Inflammatory macrophage (primary cell): ENCODE measurements around the gene USH2A.

Source experiments
- DNase-seq, 2 donors: peaks; one replicate each; pipeline ENCODE4 v3.0.0-alpha.2; 2020 to 2022

Gene USH2A

DNA sequence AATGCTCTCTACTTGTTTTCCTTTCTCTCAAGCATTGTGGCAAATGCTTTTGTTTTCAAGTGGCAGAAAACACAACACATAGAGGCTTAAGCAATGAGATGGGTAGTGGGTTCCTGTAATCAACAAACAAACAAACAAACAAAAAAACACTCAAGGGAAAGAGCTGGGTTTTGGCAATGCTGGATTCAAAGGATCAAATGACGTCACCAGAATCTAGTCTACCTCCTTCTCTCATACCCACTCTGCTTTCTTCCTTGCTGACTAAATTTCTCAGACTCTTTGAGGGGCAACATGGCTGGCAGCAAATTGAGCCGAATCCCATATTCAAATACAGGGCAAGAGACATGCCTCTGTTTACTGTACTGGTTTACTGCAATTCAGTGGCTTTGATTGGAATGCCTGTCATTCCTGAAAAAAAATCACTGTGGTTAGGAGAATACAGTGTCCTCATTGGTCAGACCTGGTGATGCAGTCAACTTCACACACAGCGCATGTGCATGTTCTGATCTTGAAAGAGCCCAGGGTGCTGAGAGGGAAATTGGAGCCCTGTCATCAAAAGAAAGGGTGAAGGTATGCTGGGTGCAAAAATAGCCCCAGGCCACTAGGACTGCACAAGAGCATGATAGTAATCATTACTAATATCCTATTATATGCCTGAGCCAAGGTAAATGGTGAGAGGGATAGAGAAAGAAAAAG is 500.0 kb downstream of the USH2A start:
- no peak for DNase-seq

DNA sequence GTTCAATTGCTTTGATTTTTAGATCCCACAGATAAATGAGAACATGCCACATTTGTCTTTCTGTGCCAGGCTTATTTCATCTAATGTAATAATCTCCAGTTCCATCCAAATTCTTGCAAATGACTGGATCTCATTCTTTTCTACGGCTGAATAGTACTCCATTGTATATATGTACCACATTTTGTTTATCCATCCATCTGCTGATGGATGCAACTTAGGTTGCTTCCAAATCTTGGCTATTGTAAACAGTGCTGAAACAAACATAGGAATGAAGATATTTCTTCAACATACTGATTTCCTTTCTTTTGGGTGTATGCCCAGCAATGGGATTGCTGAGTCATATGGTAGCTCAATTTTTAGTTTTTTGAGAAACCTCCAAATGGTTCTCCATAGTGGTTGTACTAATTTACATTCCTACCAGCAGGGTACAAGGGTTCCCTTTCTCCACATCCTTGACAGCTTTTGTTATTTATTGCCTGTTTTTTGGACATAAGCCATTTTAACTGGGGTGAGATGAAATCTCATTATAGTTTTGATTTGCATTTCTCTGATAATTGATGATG is 511.8 kb downstream of the USH2A start:
- no peak for DNase-seq

DNA sequence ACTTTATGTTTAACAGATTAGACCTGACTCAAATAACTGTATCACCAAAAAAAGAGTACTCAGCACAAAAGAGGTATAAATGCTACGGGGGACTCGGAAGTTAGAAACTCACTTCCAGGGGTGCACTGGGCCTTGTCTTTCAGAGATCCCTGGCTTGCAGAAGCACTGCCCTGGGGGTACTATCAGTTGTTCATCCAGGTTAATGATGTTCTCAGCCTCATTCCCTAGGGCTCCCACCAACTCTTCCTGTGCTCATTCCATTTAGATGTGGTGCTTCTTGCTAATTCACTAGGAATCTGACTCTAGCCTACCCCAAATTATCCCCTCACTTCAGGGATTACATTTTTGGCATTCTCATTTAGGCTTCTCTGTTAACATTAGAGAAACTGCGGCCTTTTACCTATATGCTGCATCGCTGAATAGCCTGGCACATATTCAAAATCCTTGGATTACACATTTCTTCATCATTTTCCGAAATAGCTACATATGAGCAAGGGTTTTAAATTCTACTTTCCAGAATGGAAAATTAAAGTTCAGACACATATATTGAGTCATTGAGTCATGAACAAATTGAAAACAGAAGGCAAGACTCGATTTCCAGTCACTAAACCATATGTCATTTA is 517.6 kb downstream of the USH2A start:
- no peak for DNase-seq

DNA sequence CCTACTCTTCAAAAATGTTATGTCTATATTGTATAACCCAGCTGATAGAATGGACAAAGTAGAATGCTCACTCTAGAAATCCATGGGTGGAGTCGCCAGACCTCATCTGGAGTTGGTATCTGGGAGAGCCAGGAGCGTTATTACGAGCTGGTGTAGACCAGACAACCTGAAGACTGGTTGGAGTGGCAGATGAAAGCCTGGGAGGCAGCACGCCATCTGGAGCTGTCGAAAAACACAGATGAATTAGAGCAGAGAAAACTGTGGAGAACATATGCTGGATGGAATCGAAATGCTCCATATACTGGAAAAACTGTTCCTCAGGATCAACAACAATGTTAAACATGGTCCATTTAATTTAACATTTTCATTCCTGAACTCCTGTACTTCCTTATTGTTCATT is 522.6 kb downstream of the USH2A start:
- no peak for DNase-seq

DNA sequence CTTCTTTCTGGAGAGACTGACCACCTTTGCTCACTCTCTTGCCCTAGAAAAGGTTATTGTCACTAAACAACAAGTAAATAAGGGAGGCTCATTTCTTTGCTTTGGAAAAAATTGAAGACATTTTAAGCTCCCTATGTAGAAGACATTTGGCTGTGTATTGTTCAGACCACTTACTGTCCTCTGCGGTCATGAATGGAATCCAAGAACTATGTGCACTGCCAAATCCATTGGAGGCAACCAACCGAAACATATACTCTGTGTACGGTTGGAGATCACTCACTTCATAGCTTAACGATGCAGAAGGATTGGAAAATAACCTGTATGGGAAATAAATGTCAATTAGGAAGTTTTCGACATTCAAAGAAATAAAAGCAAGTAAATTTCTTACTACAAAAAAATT is 523.3 kb downstream of the USH2A start:
- no peak for DNase-seq

DNA sequence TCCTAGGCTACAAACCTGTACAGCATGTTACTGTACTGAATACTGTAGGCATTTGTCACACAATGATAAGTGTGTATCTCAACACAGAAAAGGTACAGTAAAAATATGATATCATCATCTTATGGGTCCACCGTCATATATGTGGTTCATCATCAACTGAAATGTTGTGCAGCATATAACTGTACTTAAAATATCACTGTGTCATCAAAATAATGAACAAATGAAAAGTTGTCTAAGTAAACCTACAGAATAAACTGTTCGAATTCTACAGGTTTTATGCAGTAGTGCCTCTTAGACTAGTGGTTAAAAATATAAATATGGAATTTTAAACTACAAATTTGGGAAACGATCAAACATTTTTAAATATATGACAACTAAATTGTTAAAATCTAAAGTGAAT is 527.4 kb downstream of the USH2A start:
- no peak for DNase-seq

DNA sequence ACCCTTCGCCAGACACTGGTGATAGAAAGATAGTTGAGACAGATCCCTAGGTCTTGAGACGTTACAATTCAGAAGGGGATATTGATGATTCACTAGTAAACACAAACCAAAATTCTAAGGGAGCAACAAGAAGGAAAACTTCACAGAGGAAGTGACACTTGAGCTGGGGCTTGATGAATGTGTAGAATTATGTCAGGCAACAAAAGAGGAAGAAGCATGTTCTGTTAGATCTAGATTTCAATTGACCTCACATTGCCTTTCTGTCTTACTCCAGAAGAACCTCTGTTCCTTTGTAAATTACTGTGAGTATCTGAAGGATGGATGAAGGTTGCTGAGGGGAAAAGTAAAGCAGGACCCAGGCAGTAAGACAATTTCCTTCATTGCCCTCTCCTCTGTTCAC is 528.0 kb downstream of the USH2A start:
- DNase-seq: no peak

DNA sequence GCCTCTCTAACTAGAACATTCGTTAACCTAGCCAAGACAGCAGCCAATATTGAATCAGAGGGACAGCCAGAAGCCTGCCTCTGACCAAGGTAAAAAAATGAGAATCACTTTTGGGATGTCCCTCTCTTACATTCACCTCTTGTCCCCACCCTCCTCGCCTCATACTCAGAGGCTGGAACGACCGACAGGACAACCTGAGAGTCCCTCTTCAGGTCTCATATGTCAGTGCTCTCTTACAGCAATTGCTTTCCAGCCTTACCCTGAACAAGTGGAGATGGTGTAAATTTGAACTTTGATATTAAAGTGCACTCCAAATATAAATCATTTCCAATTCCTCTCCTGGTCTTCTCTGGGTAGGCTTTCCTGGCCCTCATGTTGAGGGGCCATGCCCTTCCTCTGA is 528.6 kb downstream of the USH2A start:
- DNase-seq: no peak

DNA sequence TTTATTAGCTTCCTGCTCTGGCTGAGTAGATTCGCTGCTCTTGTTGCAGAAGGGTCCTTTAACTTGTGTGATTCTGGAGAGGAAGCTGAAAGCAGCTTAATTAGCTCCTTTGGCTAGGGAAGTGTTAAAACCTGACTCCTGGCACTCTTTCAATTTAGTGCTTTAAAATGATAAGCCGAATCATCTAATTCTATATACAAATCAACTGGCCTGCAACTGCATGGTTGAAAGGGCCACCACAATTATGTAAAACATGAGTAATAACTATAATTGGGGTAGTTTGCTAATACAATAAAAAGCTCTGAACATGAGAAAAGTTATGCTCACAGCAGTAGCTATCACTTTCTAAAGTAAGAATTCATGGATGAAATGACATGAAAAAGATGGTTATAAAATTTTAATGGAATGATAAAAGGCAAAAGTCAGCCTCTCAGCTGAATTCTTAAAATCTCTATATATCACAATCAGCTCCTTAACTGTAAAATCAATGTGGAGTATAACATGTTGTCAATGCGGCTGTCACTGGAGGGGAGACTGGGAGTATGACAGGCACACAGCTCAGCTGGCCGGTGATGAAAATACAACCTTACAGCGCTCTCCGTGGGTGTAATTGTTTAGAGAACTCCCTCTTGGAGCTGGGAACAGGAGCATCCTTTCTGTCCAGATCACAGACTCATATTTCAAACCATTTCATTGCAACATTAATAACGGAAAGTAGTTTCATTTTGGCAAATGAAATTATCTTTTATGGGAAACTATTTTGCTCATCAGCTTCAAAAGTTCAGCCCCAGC is 531.8 kb downstream of the USH2A start:
- no peak for DNase-seq

DNA sequence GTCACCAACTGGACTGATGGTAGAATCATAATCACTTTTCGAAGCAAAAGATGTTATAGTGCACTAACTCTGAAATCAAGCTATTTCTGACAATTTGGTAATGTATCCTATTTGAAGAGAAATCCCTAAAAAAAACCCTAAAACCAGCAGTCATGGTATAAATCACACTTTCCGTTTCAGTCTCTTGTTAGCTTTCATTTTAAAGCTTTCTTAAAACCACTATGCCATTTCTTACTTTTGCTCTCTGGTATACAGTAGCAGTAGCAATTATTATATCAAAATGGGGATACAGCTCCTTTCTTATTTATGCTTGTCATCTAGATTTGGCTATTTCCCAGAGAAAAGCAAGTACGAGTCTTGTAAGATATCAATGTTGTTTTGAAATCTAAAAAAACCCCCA is 532.8 kb downstream of the USH2A start:
- no peak for DNase-seq

DNA sequence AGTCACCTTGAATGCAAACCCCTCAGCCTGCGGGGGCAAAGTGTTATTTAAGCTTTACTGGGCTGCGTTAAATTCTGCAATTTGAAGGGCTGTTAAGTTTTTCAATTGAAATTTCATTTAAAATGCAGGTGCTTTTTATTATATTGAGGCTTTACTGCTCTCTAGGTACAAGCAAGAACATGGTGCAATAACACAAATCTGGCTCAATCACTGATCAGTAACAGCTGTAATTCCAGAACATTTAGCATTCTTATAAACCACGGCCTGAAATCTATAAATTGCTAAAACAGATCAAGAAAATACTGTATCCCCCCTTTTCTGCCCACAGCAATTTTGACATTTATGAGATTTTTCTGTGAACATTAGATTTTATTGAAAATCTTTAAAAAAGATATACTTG is 533.4 kb downstream of the USH2A start:
- DNase-seq: no peak

DNA sequence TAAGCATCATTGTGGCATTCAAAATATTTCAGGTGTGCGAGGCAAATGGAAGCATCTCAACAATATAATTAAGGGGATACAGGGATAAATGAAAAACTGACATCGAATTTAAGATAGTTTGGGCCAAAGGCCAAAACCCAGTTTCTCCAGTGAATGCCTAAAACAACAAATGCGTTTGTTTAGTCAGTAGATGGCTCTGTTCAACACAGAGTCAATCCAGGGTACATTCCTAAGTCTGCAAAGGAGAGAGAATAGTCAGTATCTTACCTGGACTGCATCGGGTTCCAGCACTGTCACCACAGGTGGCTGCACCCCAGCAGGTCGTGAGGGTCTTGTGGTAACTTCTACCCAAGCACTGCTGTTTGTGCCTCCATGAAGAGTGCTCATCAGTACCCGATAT is 535.1 kb downstream of the USH2A start:
- no peak for DNase-seq

DNA sequence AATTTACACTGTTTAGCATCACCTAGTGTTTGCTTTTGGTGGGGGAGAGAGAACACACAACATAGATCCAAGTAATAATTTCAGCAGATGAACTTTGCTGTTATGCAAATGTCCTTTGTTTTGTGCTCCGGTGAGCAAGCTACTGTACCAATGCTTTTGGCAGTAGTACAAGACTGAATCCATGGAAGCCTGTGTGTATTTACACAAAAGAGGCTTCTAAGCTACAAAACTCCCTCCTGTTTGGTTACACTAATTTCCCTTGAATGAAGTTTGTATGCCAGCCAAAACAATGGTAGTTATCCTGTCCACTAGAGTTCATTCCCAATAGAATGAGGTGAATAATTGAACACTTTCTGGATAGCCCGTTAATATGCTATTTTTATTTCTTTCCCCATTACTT is 535.6 kb downstream of the USH2A start:
- no peak for DNase-seq

DNA sequence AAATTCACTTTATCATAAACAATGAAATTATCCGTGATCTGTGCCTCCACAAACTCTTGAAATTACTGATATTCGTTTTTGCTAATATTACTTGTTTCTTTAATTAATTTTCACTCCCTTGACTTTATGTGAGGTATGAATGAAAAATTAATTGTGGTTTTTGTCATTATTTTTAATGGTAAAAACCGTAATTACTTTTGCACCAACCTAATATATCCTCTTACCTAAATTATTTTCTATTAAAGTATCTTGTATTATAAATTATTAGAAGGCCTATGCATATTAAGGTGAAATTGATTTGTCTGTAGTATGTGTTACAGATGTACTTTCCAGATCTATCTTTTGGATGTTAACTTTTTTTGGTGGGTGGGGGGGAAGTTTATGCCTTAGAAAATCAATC is 540.2 kb downstream of the USH2A start:
- no peak for DNase-seq

DNA sequence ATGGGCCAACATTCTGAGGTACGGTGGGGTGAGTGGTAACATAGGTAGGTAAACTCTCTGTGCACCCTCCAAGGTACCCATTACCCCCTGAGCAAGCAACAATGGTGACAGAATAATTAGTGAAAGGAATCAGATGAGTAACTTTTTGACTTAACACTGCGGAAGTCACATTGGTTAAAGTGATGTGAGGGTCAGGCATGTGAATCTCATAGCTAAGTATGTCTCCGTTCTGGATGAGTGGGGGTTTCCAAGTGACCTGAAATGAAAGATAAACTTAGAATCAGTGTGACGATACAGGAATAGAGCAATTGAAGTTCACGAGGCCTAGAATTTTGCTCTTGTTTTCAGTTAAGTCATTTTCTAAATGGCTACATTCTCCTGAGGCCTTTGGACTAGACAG is 544.4 kb downstream of the USH2A start:
- no peak for DNase-seq

DNA sequence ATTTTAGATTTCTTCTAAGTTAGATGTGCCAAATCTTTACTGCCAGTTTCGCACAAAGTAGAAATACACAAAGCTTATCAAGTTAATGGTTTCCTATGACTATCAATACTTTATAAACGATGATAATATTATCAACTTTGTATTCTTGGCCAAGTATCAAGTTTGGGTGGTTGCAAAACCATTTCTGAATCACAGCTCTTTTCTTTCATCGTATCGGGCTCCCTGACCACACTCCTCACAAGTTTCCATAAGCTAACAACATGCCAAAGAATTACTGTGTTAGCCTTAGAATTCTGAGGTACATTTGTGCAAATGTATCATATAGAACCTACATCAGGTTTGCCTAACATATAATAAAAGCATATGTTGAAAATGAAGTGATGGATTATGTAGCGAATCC is 545.1 kb downstream of the USH2A start:
- DNase-seq: no peak

DNA sequence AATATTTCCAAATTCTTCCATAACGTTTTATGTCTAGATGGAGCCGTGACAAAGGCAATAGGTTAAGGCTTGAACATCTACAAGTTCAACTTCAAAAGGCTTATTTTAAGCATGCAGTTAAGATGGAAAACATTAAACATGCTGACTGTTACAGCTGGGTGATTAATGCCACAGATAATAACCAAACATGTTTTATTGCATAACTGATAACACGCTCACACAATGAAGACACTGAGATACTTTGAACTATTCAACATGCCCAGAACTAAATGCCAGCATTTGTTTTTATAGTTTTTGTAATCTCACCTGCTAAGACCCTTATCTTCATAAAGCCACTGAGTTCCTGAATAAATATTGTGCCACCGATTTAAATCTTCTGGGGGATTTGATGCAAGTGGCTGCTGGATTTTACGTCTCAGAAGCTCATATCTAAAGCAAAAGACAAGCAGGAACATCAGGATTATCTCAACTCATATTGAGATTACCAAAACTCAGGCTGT is 545.7 kb downstream of the USH2A start:
- no peak for DNase-seq

DNA sequence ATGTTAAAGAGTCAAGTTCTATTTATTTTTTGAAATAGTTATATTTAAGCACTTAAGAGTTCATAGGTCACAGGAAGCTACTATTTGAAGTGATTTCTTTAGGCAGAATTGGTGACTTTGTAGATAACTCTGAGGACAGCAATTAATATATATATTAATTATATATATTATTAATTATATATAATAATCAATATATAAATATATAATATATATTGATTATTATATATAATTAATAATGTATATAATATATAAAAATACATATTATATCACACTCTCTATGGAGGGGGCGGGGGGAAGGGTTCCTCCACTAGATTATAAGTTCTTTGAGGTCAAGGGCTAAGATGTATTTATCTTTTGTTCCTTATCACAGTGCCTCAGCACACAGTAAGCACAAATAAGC is 547.5 kb downstream of the USH2A start:
- DNase-seq: no peak

DNA sequence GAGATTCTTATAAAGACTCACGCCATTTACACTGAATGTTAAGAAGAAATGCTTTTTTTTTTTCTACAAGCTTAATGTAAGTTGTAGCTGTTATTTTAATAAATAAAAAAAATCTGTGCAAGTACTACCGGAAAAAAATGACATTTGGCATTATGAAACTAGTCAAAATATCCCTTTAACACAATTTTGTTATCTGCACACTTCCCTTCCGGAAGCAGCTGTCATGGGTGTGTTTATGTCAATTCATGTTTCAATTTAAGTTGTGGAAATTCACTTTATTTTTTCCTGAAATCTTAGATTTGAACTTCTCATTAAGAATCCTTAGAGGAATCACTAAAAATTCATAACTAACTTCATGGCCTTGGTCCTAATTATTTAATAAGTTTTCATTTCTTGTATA is 548.0 kb downstream of the USH2A start:
- DNase-seq: no peak

DNA sequence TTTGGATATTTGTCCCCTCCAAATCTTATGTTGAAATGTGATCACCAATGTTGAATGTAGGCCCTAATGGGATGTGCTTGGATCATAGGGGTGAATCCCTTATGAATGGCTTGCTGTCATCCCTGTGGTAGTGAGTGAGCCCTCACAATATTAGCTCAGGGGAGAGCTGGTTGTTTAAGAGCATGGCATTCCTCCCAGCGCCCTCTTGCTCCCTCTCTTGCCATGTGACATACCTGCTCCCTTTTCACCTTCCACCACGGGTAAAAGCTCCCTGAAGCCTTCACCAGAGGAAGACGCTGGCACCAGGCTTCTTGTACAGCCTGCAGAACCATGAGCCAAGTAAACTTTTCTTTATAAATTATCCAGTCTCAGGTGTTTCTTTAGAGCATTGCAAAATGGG is 550.6 kb downstream of the USH2A start:
- no peak for DNase-seq

DNA sequence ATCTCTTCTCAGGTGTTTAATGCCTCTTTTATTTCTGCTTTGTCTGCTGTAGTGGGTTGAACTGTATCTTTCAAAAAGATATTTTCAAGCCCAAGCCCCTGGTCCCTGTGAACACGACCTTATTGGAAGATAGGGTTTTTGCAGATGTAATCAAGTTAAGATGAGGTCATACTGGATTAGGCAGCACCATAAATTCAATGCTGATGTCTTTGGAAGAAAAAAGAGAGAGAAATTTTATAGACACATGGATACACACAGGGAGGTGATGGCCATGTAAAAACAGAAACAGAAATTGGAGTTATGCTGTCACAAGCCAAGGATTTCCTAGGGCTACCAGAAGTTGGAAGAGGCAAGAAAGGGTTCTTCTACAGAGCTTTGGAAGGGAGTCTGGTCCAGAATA is 554.7 kb downstream of the USH2A start:
- DNase-seq: no peak

DNA sequence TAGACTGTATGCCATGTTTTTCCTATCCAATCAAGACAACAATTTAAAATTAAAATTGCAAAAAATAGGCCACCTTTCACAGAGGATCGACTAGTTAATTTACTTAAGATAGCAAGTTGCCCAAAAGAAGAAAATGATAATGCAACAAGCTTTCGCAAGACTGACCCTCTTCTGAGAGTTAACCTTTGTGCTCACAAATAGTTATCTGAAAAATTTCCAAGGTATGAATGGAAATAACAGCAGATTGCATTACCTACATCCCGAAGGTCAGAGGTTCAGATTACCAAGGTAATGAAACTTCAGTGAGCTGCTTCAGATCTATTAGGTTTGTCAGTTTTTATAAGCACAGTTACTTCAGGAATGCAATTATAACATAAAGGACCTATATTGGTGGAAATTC is 558.2 kb downstream of the USH2A start:
- DNase-seq: no peak

DNA sequence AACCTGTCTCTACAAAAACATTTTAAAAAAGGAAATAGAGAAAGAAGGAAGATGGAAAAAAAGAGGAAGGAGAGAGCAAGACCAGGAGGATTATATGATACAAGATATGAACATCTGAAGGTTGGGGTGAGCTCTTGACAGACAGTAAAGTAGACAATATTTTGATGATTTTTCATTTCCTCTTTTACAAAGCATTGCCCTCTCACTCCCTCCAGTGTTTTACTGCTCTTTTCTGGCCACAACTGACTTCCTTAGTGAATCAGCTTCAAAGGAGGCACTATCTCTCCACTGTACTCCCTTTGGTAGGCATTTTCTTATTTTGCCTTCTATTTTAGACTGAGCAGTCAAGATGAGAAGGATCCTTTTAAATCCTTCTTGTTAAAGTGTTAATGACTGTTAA is 559.5 kb downstream of the USH2A start:
- DNase-seq: no peak

DNA sequence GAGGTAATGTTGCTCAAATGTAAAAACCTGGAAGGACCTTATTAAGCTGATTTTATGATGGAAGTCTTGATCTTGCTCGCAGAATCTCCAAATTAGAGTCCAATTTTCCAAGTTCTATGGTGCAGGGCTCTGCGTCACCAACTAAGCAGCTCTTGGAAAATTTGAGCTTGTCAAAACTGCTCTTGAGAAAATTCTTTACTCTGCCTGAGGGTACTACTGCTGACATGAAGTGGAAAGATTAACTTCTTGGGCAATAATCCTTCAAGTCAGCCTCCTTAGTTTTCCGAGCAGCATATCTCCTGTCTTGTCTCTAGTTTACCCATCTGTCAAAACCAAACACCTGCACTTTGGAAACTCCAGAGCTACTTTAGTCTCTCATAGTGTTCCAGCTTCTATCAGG is 562.4 kb downstream of the USH2A start:
- DNase-seq: no peak
